Skeletal muscle cell (primary cell): ENCODE results near the gene EID2B.
A peak's percentile ranks its signal among the peaks of the same experiment; 100 is the strongest.

Experiments used
- DNase-seq: peaks from one replicate; pipeline ENCODE4 v3.0.0-alpha.2; 2010; ENCODE audit warnings: low read depth
- H3K4me3 ChIP-seq: 2 replicates; pipeline ENCODE4 v1.5.1; 2011; ENCODE audit warnings: low read depth, mild to moderate bottlenecking, control low read depth, low read length, moderate library complexity

EID2B gene

GRCh38 chr19:39539165-39539517, 6.5 kb upstream of the EID2B start:
- peak overlapping the region; percentile 85 for H3K4me3 ChIP-seq

GRCh38 chr19:39533791-39534190, 1.1 kb upstream of the EID2B start:
- no peak overlapping the region for H3K4me3 ChIP-seq
- no peak for DNase-seq

More at GRCh38 chr19:39539165-39539517, 6.5 kb upstream of the EID2B start:
- DNase-seq = no peak

- DNase-seq = no peak
- H3K4me3 ChIP-seq = no peak overlapping the region
Observed at GRCh38 chr19:39533003-39533512, 406 bp upstream of the EID2B start.

- peak overlapping the region; percentile 92 for H3K4me3 ChIP-seq
- no peak for DNase-seq
Observed at GRCh38 chr19:39531834-39532232, 819 bp downstream of the EID2B start.

GRCh38 chr19:39525205-39525604, 7.4 kb downstream of the EID2B start:
- H3K4me3 ChIP-seq = no peak overlapping the region
- DNase-seq = no peak

GRCh38 chr19:39524495-39524894, 8.2 kb downstream of the EID2B start:
- no peak for DNase-seq
- no peak overlapping the region for H3K4me3 ChIP-seq

GRCh38 chr19:39520541-39521484, 11.8 kb downstream of the EID2B start:
- no peak for DNase-seq
- H3K4me3 ChIP-seq = no peak overlapping the region

- no peak for DNase-seq
- H3K4me3 ChIP-seq = no peak overlapping the region
Observed at GRCh38 chr19:39518975-39519374, 13.7 kb downstream of the EID2B start.

GRCh38 chr19:39518458-39518857, 14.2 kb downstream of the EID2B start:
- H3K4me3 ChIP-seq = no peak overlapping the region
- DNase-seq = no peak

- DNase-seq = no peak
- H3K4me3 ChIP-seq = no peak overlapping the region
Observed at GRCh38 chr19:39517432-39517831, 15.2 kb downstream of the EID2B start.

GRCh38 chr19:39516270-39516669, 16.4 kb downstream of the EID2B start:
- DNase-seq = no peak
- no peak overlapping the region for H3K4me3 ChIP-seq

GRCh38 chr19:39515551-39516191, 17.0 kb downstream of the EID2B start:
- DNase-seq = no peak
- H3K4me3 ChIP-seq = peak overlapping the region; percentile 13

- DNase-seq = no peak
- peak within 1 kb of the TSS; percentile 13 for H3K4me3 ChIP-seq
Observed at GRCh38 chr19:39514840-39515550, 17.7 kb downstream of the EID2B start, which contains the start of gene SELENOV. Gene SELENOV (plus strand): TSS chr19:39515139. CDS start chr19:39515213, 74 bp downstream.

GRCh38 chr19:39512988-39513387, 19.7 kb downstream of the EID2B start:
- DNase-seq = no peak
- no peak overlapping the region for H3K4me3 ChIP-seq

GRCh38 chr19:39509233-39509632, 23.4 kb downstream of the EID2B start:
- H3K4me3 ChIP-seq = no peak overlapping the region
- no peak for DNase-seq

GRCh38 chr19:39508629-39509028, 24.0 kb downstream of the EID2B start:
- DNase-seq = no peak

GRCh38 chr19:39507715-39508364, 24.8 kb downstream of the EID2B start:
- peak overlapping the region; percentile 71 for H3K4me3 ChIP-seq
- DNase-seq = no peak

More at GRCh38 chr19:39508629-39509028, 24.0 kb downstream of the EID2B start:
- no peak overlapping the region for H3K4me3 ChIP-seq

- peak overlapping the region; percentile 71 for H3K4me3 ChIP-seq
- DNase-seq = peak; percentile 27
Observed at GRCh38 chr19:39506944-39507714, 25.5 kb downstream of the EID2B start.

GRCh38 chr19:39506598-39506943, 26.1 kb downstream of the EID2B start:
- no peak for DNase-seq
- H3K4me3 ChIP-seq = peak overlapping the region; percentile 71
